Neural progenitor cell (in vitro differentiated cells): ENCODE measurements around the gene CDCA4. TPM values are rescaled to one million over a fixed set of nuclear protein-coding genes. Genes with fewer than 3 reads are reported as not detected.
A peak's percentile ranks its signal among the peaks of the same experiment; 100 is the strongest.

Experiments used
- DNase-seq: peaks from one replicate; pipeline ENCODE4 v3.0.0-alpha.2; 2016; ENCODE audit warnings: low spot score
- H2AFZ ChIP-seq: fragments of 200-600 bp; sonication (generic); replicated peaks from 2 replicates; pipeline ENCODE4 v1.6.1; 2016; ENCODE audit warnings: antibody characterized with exemption
- H3F3A ChIP-seq: fragments of 200-600 bp; sonication (generic); 2 replicates; pipeline ENCODE4 v1.6.1; 2016; ENCODE audit warnings: antibody characterized with exemption, low read depth
- H3K27ac ChIP-seq: fragments of 200-600 bp; sonication (generic); 2 replicates; pipeline ENCODE4 v1.5.1; 2016; ENCODE audit warnings: mild to moderate bottlenecking
- H3K27me3 ChIP-seq: fragments of 200-600 bp; sonication (generic); 2 replicates; pipeline ENCODE4 v1.6.1; 2016; ENCODE audit warnings: mild to moderate bottlenecking, moderate library complexity
- H3K36me3 ChIP-seq: fragments of 200-600 bp; sonication (generic); 2 replicates; pipeline ENCODE4 v1.5.1; 2016
- H3K4me1 ChIP-seq: fragments of 200-600 bp; sonication (generic); 2 replicates; pipeline ENCODE4 v1.6.1; 2016; ENCODE audit warnings: mixed run types
- H3K4me2 ChIP-seq: fragments of 200-600 bp; sonication (generic); 2 replicates; pipeline ENCODE4 v1.6.1; 2016
- H3K4me3 ChIP-seq: fragments of 200-600 bp; sonication (generic); 2 replicates; pipeline ENCODE4 v1.5.1; 2016
- H3K79me2 ChIP-seq: fragments of 200-600 bp; sonication (generic); 2 replicates; pipeline ENCODE4 v1.6.1; 2016; ENCODE audit warnings: low read depth
- H3K9ac ChIP-seq: fragments of 200-600 bp; sonication (generic); 2 replicates; pipeline ENCODE4 v1.6.1; 2016
- H3K9me3 ChIP-seq: fragments of 200-600 bp; sonication (generic); 2 replicates; pipeline ENCODE4 v1.5.1; 2016; ENCODE audit warnings: low read depth
- H4K20me1 ChIP-seq: fragments of 200-600 bp; sonication (generic); 2 replicates; pipeline ENCODE4 v1.6.1; 2016; ENCODE audit warnings: low read depth
- H3K27ac Mint-ChIP-seq: 3 replicates; pipeline ENCODE4 v1.8.0; 2021; ENCODE audit warnings: mixed read lengths
- H3K27me3 Mint-ChIP-seq: 2 replicates; pipeline ENCODE4 v1.8.0; 2022; ENCODE audit warnings: low read depth, mild to moderate bottlenecking, inconsistent platforms, moderate library complexity, mixed read lengths; ENCODE audit not compliant: insufficient read depth
- H3K36me3 Mint-ChIP-seq: 3 replicates; pipeline ENCODE4 v1.8.0; 2021; ENCODE audit warnings: mixed read lengths
- H3K4me1 Mint-ChIP-seq: 3 replicates; pipeline ENCODE4 v1.8.0; 2021; ENCODE audit warnings: mixed read lengths
- H3K4me3 Mint-ChIP-seq: 3 replicates; pipeline ENCODE4 v1.8.0; 2021; ENCODE audit warnings: mild to moderate bottlenecking, moderate library complexity, mixed read lengths
- H3K9me3 Mint-ChIP-seq: 3 replicates; pipeline ENCODE4 v1.8.0; 2020; ENCODE audit warnings: mixed read lengths
- CTCF ChIP-seq: fragments of 200-600 bp; sonication (generic); IDR thresholded peaks from 2 replicates; pipeline ENCODE4 v1.5.1; 2017; ENCODE audit warnings: antibody characterized with exemption, mild to moderate bottlenecking
- EZH2 ChIP-seq: fragments of 200-600 bp; sonication (generic); IDR thresholded peaks from 2 replicates; pipeline ENCODE4 v1.6.1; 2017; ENCODE audit warnings: antibody characterized with exemption, mild to moderate bottlenecking, moderate library complexity
- EZH2phosphoT487 ChIP-seq: fragments of 200-600 bp; sonication (generic); IDR thresholded peaks from 2 replicates; pipeline ENCODE4 v1.6.1; 2017; ENCODE audit warnings: antibody characterized with exemption
- total RNA-seq: library from RNA; depleted of rRNA; stranded (reverse); fragments of >200 nt; gene quantifications from 2 replicates; pipeline ENCODE4 v1.2.3, GENCODE V29; 2015; ENCODE audit warnings: low replicate concordance

Gene CDCA4
- total RNA-seq = 56.6 and 102 TPM in 2 replicates

- Histone ChIP-seq H3K4me3 (peak within 1 kb of the TSS; percentile 99), H3K4me2 (peak within 1 kb of the TSS; percentile 100), H3K9me3 (no peaks in the 10 kb centered on the region), H3K27ac (peak within 1 kb of the TSS; percentile 79), H3K27me3 (no peaks in the 10 kb centered on the region), H3K36me3 (no peaks in the 10 kb centered on the region), H2AFZ (peak within 1 kb of the TSS; percentile 48), H3K4me1 (peaks cover 27% of the 10 kb centered on the region), H3K9ac (peak within 1 kb of the TSS; percentile 79), H3F3A (peaks cover 26% of the 10 kb centered on the region), H4K20me1 (peaks cover 44% of the 10 kb centered on the region), H3K79me2 (peaks cover 62% of the 10 kb centered on the region)
- peaks cover 17% of the 10 kb centered on the region for H3K36me3 Mint-ChIP-seq
- peaks cover 53% of the 10 kb centered on the region for H3K4me1 Mint-ChIP-seq
- H3K9me3 Mint-ChIP-seq = no peaks in the 10 kb centered on the region
- peak; percentile 99 for DNase-seq
- H3K4me3 Mint-ChIP-seq = peak within 1 kb of the TSS; percentile 97
- peaks cover 9% of the 10 kb centered on the region for H3K27me3 Mint-ChIP-seq
- TF ChIP-seq EZH2phosphoT487 (no peak), EZH2 (no peak), CTCF (no peak)
- peak within 1 kb of the TSS; percentile 97 for H3K27ac Mint-ChIP-seq
Measured at GRCh38 chr14:105020815-105021655, at the start of gene CDCA4. CDCA4 (minus strand) TSS chr14:105021083; CDS start chr14:105011929, 9,154 bp downstream.

- no peaks in the 10 kb centered on the region for H3K36me3 ChIP-seq
- no peaks in the 10 kb centered on the region for H4K20me1 ChIP-seq
- H3K27me3 ChIP-seq = no peaks in the 10 kb centered on the region
- H3K4me1 ChIP-seq = peaks cover 17% of the 10 kb centered on the region
- H3K27ac ChIP-seq = no peak overlapping the region
- H3K36me3 Mint-ChIP-seq = no peaks in the 10 kb centered on the region
- H3K9me3 Mint-ChIP-seq = no peaks in the 10 kb centered on the region
- H3K79me2 ChIP-seq = no peaks in the 10 kb centered on the region
- no peak overlapping the region for H3K4me2 ChIP-seq
- no peak overlapping the region for H3K27ac Mint-ChIP-seq
- no peak for DNase-seq
- H3K4me3 ChIP-seq = no peak overlapping the region
- peaks cover 2% of the 10 kb centered on the region for H3K27me3 Mint-ChIP-seq
- no peak overlapping the region for H3K9ac ChIP-seq
- TF ChIP-seq EZH2phosphoT487 (no peak), EZH2 (no peak), CTCF (no peak)
- no peak overlapping the region for H3K4me3 Mint-ChIP-seq
- no peaks in the 10 kb centered on the region for H3F3A ChIP-seq
- no peak overlapping the region for H2AFZ ChIP-seq
- peaks cover 4% of the 10 kb centered on the region for H3K4me1 Mint-ChIP-seq
- no peaks in the 10 kb centered on the region for H3K9me3 ChIP-seq
Measured at GRCh38 chr14:105069871-105070759, 49.2 kb upstream of the CDCA4 start.

- Mint-ChIP-seq H3K9me3 (no peaks in the 10 kb centered on the region), H3K36me3 (no peaks in the 10 kb centered on the region), H3K4me3 (no peak overlapping the region), H3K27ac (no peak overlapping the region), H3K27me3 (peaks cover 2% of the 10 kb centered on the region), H3K4me1 (peaks cover 10% of the 10 kb centered on the region)
- peaks cover 18% of the 10 kb centered on the region for H3K4me1 ChIP-seq
- H3K9me3 ChIP-seq = no peaks in the 10 kb centered on the region
- H3K27ac ChIP-seq = no peak overlapping the region
- no peaks in the 10 kb centered on the region for H3K27me3 ChIP-seq
- H3K36me3 ChIP-seq = no peaks in the 10 kb centered on the region
- no peak overlapping the region for H3K4me2 ChIP-seq
- H2AFZ ChIP-seq = no peak overlapping the region
- no peaks in the 10 kb centered on the region for H3F3A ChIP-seq
- no peak for DNase-seq
- H3K9ac ChIP-seq = no peak overlapping the region
- TF ChIP-seq EZH2phosphoT487 (no peak), EZH2 (no peak), CTCF (no peak)
- H4K20me1 ChIP-seq = no peaks in the 10 kb centered on the region
- no peaks in the 10 kb centered on the region for H3K79me2 ChIP-seq
- H3K4me3 ChIP-seq = no peak overlapping the region
Measured at GRCh38 chr14:105069522-105069870, 48.6 kb upstream of the CDCA4 start.
